Thyroid gland (tissue), 4 donors: Measurements from ENCODE around the gene PBX3.

Source experiments
- CTCF ChIP-seq, 6 experiments: fragments of 200-600 bp in 3 of 6; fragments of 450-650 bp in 3 of 6; sonication (generic) in 3 of 6; IDR thresholded peaks; one replicate each; pipeline ENCODE4 v1.5.1; 2016 to 2019; ENCODE audit warnings: antibody characterized with exemption in 6 of 6, mild to moderate bottlenecking in 2 of 6, inconsistent platforms in 1 of 6, moderate library complexity in 1 of 6
- POLR2A ChIP-seq, 2 donors: fragments of 450-650 bp; IDR thresholded peaks; one replicate each; pipeline ENCODE4 v1.6.1; 2017; ENCODE audit warnings: antibody characterized with exemption in 2 of 2, mild to moderate bottlenecking in 2 of 2, moderate library complexity in 1 of 2

- TF ChIP-seq CTCF (IDR thresholded peaks at IDR 0.05) = no peak
- TF ChIP-seq POLR2A (IDR thresholded peaks at IDR 0.05) = no peak
Observed at GRCh38 chr9:125906893-125907292, 159.7 kb downstream of the PBX3 start.
